Endodermal cell (in vitro differentiated cells): Measurements from ENCODE around the gene SCRT2. TPM values are rescaled to one million over a fixed set of nuclear protein-coding genes. Genes with fewer than 3 reads are reported as not detected.

ENCODE experiments used
- DNase-seq: peaks from one replicate; pipeline ENCODE4 v3.0.0-alpha.2; 2017
- H3K27ac ChIP-seq: 2 replicates; pipeline ENCODE4 v1.5.1; 2013; ENCODE audit warnings: mild to moderate bottlenecking, low read depth, low read length, moderate library complexity
- H3K27me3 ChIP-seq: 2 replicates; pipeline ENCODE4 v1.6.1; 2013; ENCODE audit warnings: mild to moderate bottlenecking, low read length, moderate library complexity; ENCODE audit not compliant: insufficient read depth, control insufficient read depth, poor library complexity, severe bottlenecking
- H3K36me3 ChIP-seq: 2 replicates; pipeline ENCODE4 v1.7.0; 2013; ENCODE audit warnings: mild to moderate bottlenecking, low read length, moderate library complexity; ENCODE audit not compliant: control insufficient read depth, insufficient read depth
- H3K4me1 ChIP-seq: one replicate; pipeline ENCODE4 v1.7.0; 2013; ENCODE audit warnings: low read length; ENCODE audit not compliant: control insufficient read depth, insufficient read depth
- H3K4me3 ChIP-seq: 2 replicates; pipeline ENCODE4 v1.5.1; 2013; ENCODE audit warnings: mild to moderate bottlenecking, low read length, moderate library complexity
- H3K9ac ChIP-seq: 2 replicates; pipeline ENCODE4 v1.6.1; 2013; ENCODE audit warnings: mild to moderate bottlenecking, low read length, moderate library complexity; ENCODE audit not compliant: poor library complexity, severe bottlenecking; ENCODE audit errors: extremely low read depth
- H3K9me3 ChIP-seq: 2 replicates; pipeline ENCODE4 v1.6.1; 2013; ENCODE audit warnings: mild to moderate bottlenecking, low read length, moderate library complexity; ENCODE audit not compliant: control insufficient read depth
- H3K27ac Mint-ChIP-seq: 2 replicates; pipeline ENCODE4 v1.8.0; 2020; ENCODE audit warnings: mixed read lengths
- H3K27me3 Mint-ChIP-seq: 2 replicates; pipeline ENCODE4 v1.8.0; 2021; ENCODE audit warnings: mild to moderate bottlenecking, mixed read lengths; ENCODE audit not compliant: insufficient read depth
- H3K36me3 Mint-ChIP-seq: 2 replicates; pipeline ENCODE4 v1.8.0; 2020; ENCODE audit warnings: low read depth, mixed read lengths
- H3K4me1 Mint-ChIP-seq: 2 replicates; pipeline ENCODE4 v1.8.0; 2020; ENCODE audit warnings: mixed read lengths
- H3K4me3 Mint-ChIP-seq: 2 replicates; pipeline ENCODE4 v1.8.0; 2020; ENCODE audit warnings: mild to moderate bottlenecking, moderate library complexity, mixed read lengths
- H3K9me3 Mint-ChIP-seq: 2 replicates; pipeline ENCODE4 v1.8.0; 2020; ENCODE audit warnings: mild to moderate bottlenecking, mixed read lengths
- WGBS, 2 experiments: methylation state at CpG; one replicate each; pipeline versions ENCODE4 v1.1.5 to v1.1.7; 2013; ENCODE audit warnings: missing lambda C conversion rate in 2 of 2, mixed read lengths in 1 of 2; ENCODE audit not compliant: insufficient coverage in 1 of 2, insufficient read length in 1 of 2; 5-methylcytosine and 5-hydroxymethylcytosine counted together
- total RNA-seq, 2 donors: library from RNA; stranded (reverse); fragmentation: NEBNext Ultra II Directional in 1 of 2; extraction: Animal tissue kit (Norgen Biotek cat#: 25700) in 1 of 2; gene quantifications; 2 replicates in 1 of 2; 3 replicates in 1 of 2; pipeline ENCODE4 v1.2.1, GENCODE V29; 2021
- TF ChIP-seq, protein P1 (sequence below): fragments of 200-600 bp; sonication (generic); conservative IDR thresholded peaks from 2 replicates; pipeline ENCODE4 v1.5.0; 2021; ENCODE audit warnings: antibody characterized with exemption, mild to moderate bottlenecking

The SCRT2 gene
- total RNA-seq, 2 donors from 2014 or later: not detected

DNA sequence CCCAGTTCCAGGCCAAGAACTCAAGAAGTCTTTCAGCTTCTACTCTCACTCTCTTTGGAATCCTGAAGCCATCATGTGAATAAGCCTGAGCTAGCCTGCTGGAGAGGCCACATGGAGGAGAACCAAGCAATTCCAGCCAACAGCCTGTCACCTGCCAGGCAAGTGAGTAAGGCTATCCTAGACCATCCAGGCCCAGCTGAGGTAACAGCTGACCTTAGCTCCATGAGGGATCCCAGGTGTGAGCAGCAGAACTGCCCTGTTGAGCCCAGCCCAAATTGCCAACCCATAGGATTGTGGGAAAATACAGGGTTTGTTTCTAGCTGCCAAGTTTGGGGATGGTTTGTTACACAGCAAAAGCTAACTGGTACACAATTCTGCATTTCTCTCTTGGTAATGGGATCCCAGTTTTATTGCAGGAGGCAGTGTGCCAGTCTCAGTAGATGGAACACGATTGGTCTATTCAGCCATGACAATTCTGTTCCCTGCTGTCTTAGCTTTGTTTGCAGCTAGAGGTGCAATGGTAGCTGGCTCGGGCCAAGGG is 28.1 kb downstream of the SCRT2 start:
- Histone ChIP-seq H3K9me3 (peaks cover 7% of the 10 kb centered on the region), H3K27me3 (no peaks in the 10 kb centered on the region), H3K4me1 (peaks cover 3% of the 10 kb centered on the region), H3K4me3 (no peak overlapping the region), H3K27ac (no peak overlapping the region), H3K9ac (no peak overlapping the region), H3K36me3 (peaks cover 25% of the 10 kb centered on the region)
- 92 to 93% methylated on average over 2 of the region's 2 CpGs for WGBS, 2 experiments
- peaks cover 13% of the 10 kb centered on the region for H3K4me1 Mint-ChIP-seq
- DNase-seq: no peak
- H3K27me3 Mint-ChIP-seq: peaks cover 3% of the 10 kb centered on the region
- no peak overlapping the region for H3K4me3 Mint-ChIP-seq
- H3K9me3 Mint-ChIP-seq: no peaks in the 10 kb centered on the region
- H3K36me3 Mint-ChIP-seq: peaks cover 29% of the 10 kb centered on the region
- TF ChIP-seq, protein P1, sequence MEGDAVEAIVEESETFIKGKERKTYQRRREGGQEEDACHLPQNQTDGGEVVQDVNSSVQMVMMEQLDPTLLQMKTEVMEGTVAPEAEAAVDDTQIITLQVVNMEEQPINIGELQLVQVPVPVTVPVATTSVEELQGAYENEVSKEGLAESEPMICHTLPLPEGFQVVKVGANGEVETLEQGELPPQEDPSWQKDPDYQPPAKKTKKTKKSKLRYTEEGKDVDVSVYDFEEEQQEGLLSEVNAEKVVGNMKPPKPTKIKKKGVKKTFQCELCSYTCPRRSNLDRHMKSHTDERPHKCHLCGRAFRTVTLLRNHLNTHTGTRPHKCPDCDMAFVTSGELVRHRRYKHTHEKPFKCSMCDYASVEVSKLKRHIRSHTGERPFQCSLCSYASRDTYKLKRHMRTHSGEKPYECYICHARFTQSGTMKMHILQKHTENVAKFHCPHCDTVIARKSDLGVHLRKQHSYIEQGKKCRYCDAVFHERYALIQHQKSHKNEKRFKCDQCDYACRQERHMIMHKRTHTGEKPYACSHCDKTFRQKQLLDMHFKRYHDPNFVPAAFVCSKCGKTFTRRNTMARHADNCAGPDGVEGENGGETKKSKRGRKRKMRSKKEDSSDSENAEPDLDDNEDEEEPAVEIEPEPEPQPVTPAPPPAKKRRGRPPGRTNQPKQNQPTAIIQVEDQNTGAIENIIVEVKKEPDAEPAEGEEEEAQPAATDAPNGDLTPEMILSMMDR: no peak
- H3K27ac Mint-ChIP-seq: no peak overlapping the region

DNA sequence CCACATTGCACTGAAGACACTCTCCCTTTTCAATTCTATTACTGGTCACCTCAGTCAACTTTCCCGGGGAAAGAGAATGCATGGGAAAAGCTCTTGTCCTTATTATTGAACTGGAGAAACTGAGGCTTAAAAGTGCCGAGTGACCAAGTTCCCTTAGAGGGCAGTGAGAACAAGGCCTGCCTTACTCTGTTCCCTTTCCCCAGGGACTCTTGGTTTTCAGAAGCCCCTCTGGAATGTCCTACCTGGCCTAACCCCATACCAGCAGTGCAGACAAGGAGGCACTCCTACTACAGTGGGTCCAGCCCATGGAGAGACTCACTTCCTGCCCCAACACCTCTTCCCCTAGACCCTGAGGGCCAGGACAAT is 28.8 kb downstream of the SCRT2 start:
- Mint-ChIP-seq H3K27me3 (peaks cover 3% of the 10 kb centered on the region), H3K36me3 (peaks cover 29% of the 10 kb centered on the region), H3K4me3 (no peak overlapping the region), H3K4me1 (peaks cover 6% of the 10 kb centered on the region), H3K9me3 (no peaks in the 10 kb centered on the region), H3K27ac (no peak overlapping the region)
- TF ChIP-seq, protein P1: no peak
- H3K4me1 ChIP-seq: no peaks in the 10 kb centered on the region
- DNase-seq: no peak
- peaks cover 7% of the 10 kb centered on the region for H3K9me3 ChIP-seq
- H3K27ac ChIP-seq: no peak overlapping the region
- 94% methylated on average over 2 of the region's 2 CpGs; no CpG with 5 or more reads in 1 of the 2 experiments for WGBS, 2 experiments
- H3K36me3 ChIP-seq: peaks cover 25% of the 10 kb centered on the region
- H3K27me3 ChIP-seq: no peaks in the 10 kb centered on the region
- no peak overlapping the region for H3K9ac ChIP-seq
- no peak overlapping the region for H3K4me3 ChIP-seq

DNA sequence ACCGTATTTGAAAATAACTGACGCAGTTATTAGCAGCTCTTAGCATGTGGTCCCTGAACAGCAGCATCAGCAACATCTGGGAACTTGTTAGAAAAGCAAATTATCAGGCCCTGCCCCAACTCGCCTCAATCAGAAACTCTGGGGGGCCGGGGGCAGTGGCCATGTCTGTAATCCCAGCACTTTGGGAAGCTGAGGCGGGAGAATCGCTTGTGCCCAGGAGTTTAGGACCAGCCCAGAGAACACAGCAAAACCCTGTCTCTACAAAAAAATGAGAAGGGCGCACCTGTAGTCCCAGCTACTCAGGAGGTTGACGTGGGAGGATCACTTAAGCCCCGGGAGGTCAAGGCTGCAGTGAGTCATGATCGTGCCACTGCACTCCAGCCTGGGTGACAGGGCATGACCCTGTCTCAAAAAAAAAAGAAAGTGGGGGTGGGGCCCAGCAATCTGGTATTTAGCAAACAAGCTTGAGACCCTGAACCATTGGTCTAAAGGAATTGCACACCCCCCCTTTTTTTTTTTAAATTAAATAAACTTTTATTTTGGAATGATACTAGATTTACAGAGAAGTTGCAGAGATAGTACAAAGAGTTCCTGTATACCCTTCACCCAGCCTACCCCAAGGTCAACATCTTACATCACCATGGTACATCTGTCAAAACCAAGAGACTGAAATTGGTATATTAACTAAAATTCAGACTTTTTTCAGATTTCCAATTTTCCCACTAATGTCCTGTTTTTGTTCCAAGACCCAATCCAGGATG is 29.3 kb downstream of the SCRT2 start:
- Histone ChIP-seq H3K36me3 (peaks cover 25% of the 10 kb centered on the region), H3K9me3 (peaks cover 7% of the 10 kb centered on the region), H3K27me3 (no peaks in the 10 kb centered on the region), H3K4me3 (no peak overlapping the region), H3K27ac (no peak overlapping the region), H3K9ac (no peak overlapping the region), H3K4me1 (no peaks in the 10 kb centered on the region)
- H3K4me3 Mint-ChIP-seq: no peak overlapping the region
- TF ChIP-seq, protein P1: no peak
- DNase-seq: no peak
- H3K4me1 Mint-ChIP-seq: peaks cover 3% of the 10 kb centered on the region
- no peak overlapping the region for H3K27ac Mint-ChIP-seq
- peaks cover 3% of the 10 kb centered on the region for H3K27me3 Mint-ChIP-seq
- H3K36me3 Mint-ChIP-seq: peaks cover 29% of the 10 kb centered on the region
- peaks cover 2% of the 10 kb centered on the region for H3K9me3 Mint-ChIP-seq
- 85 to 92% methylated on average over 8 to 10 of the region's 10 CpGs for WGBS, 2 experiments
